Panc1 (cell line): ENCODE measurements around the gene ADGRB3.

Experiments used
- CTCF ChIP-seq: fragments of 450-650 bp; IDR thresholded peaks from 2 replicates; pipeline ENCODE4 v1.5.1; 2017; ENCODE audit warnings: mild to moderate bottlenecking
- POLR2AphosphoS5 ChIP-seq: IDR thresholded peaks from 2 replicates; pipeline ENCODE4 v1.6.1; 2012; ENCODE audit warnings: mild to moderate bottlenecking, low read depth, low read length, moderate library complexity
- SIN3A ChIP-seq: IDR thresholded peaks from 2 replicates; pipeline ENCODE4 v1.6.1; 2012; ENCODE audit warnings: low read depth, mild to moderate bottlenecking, low read length, moderate library complexity, borderline replicate concordance; ENCODE audit not compliant: insufficient read depth

- TF ChIP-seq CTCF (no peak), POLR2AphosphoS5 (no peak), SIN3A (no peak)
Observed at GRCh38 chr6:69286331-69286730, 651.2 kb downstream of the ADGRB3 start.
